ENCODE results near the gene ZNF485.

GRCh38 chr10:43598446-43598845 lies 7.8 kb upstream of the ZNF485 start:
- no peak for TF ChIP-seq EP300 (IDR thresholded peaks at IDR 0.05)
- no peak for TF ChIP-seq POLR2A (IDR thresholded peaks at IDR 0.05)
- TF ChIP-seq, protein P1, sequence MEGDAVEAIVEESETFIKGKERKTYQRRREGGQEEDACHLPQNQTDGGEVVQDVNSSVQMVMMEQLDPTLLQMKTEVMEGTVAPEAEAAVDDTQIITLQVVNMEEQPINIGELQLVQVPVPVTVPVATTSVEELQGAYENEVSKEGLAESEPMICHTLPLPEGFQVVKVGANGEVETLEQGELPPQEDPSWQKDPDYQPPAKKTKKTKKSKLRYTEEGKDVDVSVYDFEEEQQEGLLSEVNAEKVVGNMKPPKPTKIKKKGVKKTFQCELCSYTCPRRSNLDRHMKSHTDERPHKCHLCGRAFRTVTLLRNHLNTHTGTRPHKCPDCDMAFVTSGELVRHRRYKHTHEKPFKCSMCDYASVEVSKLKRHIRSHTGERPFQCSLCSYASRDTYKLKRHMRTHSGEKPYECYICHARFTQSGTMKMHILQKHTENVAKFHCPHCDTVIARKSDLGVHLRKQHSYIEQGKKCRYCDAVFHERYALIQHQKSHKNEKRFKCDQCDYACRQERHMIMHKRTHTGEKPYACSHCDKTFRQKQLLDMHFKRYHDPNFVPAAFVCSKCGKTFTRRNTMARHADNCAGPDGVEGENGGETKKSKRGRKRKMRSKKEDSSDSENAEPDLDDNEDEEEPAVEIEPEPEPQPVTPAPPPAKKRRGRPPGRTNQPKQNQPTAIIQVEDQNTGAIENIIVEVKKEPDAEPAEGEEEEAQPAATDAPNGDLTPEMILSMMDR (IDR thresholded peaks at IDR 0.05), result no peak

Data from ovary (tissue), 3 donors.